ENCODE data around the gene DESI1. TPM values are rescaled to one million over a fixed set of nuclear protein-coding genes. Genes with fewer than 3 reads are reported as not detected.
"Not testable (repeated sequence)": the region's sequence is repeated elsewhere in the genome, so short reads cannot be mapped to it uniquely, and the experiment has no call there.

DESI1 gene
- total RNA-seq, 1 experiment from 2014 or later, result 20.9 TPM

GRCh38 chr22:41561335-41561734 is 59.5 kb downstream of the DESI1 start:
- Histone ChIP-seq H3K27ac (ENCODE audit: low read length) (no peak overlapping the region), H2AFZ (ENCODE audit: low read length) (no peak overlapping the region), H3K9me3 (ENCODE audit: low read length) (no peaks in the 10 kb centered on the region), H4K20me1 (ENCODE audit: low read length) (no peaks in the 10 kb centered on the region), H3K9me2 (replicated peaks; ENCODE audit: low read length) (no peaks in the 10 kb centered on the region), H3K4me2 (ENCODE audit: low read length) (no peak overlapping the region), H3K9ac (ENCODE audit: low read length) (no peak overlapping the region), H3K27me3 (ENCODE audit: low read length) (no peaks in the 10 kb centered on the region), H3K36me3 (ENCODE audit: low read depth, low read length) (no peaks in the 10 kb centered on the region), H3K79me2 (ENCODE audit: low read length) (no peaks in the 10 kb centered on the region), H3F3A (ENCODE audit: low read length, unreplicated experiment) (no peaks in the 10 kb centered on the region), H3K4me3 (ENCODE audit: low read length) (no peak overlapping the region), H3K4me1 (ENCODE audit: insufficient read depth, low read length) (peaks cover 26% of the 10 kb centered on the region)
- ChIA-PET POLR2A (ENCODE audit: unreplicated experiment) (no interaction called here), CTCF (no interaction called here)
- no TSS peak for BruUV-seq (replicated peaks)
- ATAC-seq, result no peak
- TF ChIP-seq CTCF (conservative IDR thresholded peaks at IDR 0.05; ENCODE audit: low read depth, low read length) (no peak), EZH2 (IDR thresholded peaks at IDR 0.05; ENCODE audit: low read length, unreplicated experiment) (no peak), EZH2phosphoT487 (IDR thresholded peaks at IDR 0.05; ENCODE audit: borderline replicate concordance, low read length) (no peak)
- no peak for DNase-seq
- intact Hi-C loops (cut with micrococcal nuclease), result no loop called here

- ATAC-seq (no peak), DNase-seq (no peak)
- ChIA-PET POLR2A (ENCODE audit: unreplicated experiment) (no interaction called here), CTCF (no interaction called here)
- Histone ChIP-seq H4K20me1 (ENCODE audit: low read length) (no peaks in the 10 kb centered on the region), H3K9me3 (ENCODE audit: low read length) (no peaks in the 10 kb centered on the region), H3K27me3 (ENCODE audit: low read length) (no peaks in the 10 kb centered on the region), H3K27ac (ENCODE audit: low read length) (no peak overlapping the region), H3F3A (ENCODE audit: low read length, unreplicated experiment) (no peaks in the 10 kb centered on the region), H3K9ac (ENCODE audit: low read length) (no peak overlapping the region), H3K36me3 (ENCODE audit: low read depth, low read length) (no peaks in the 10 kb centered on the region), H2AFZ (ENCODE audit: low read length) (no peak overlapping the region), H3K4me1 (ENCODE audit: insufficient read depth, low read length) (peaks cover 21% of the 10 kb centered on the region), H3K4me2 (ENCODE audit: low read length) (no peak overlapping the region), H3K9me2 (replicated peaks; ENCODE audit: low read length) (no peaks in the 10 kb centered on the region), H3K79me2 (ENCODE audit: low read length) (no peaks in the 10 kb centered on the region), H3K4me3 (ENCODE audit: low read length) (no peak overlapping the region)
- no TSS peak for BruUV-seq (replicated peaks)
- TF ChIP-seq EZH2 (IDR thresholded peaks at IDR 0.05; ENCODE audit: low read length, unreplicated experiment), result no peak
- no peak for TF ChIP-seq EZH2phosphoT487 (IDR thresholded peaks at IDR 0.05; ENCODE audit: borderline replicate concordance, low read length)
- no peak for TF ChIP-seq CTCF (conservative IDR thresholded peaks at IDR 0.05; ENCODE audit: low read depth, low read length)
- intact Hi-C loops (cut with micrococcal nuclease), result no loop called here
Observed at GRCh38 chr22:41560095-41560471, 60.8 kb downstream of the DESI1 start.

GRCh38 chr22:41558241-41558630 is 62.6 kb downstream of the DESI1 start:
- H4K20me1 ChIP-seq (ENCODE audit: low read length); H3K36me3 ChIP-seq (ENCODE audit: low read depth, low read length); H2AFZ ChIP-seq (ENCODE audit: low read length); H3K79me2 ChIP-seq (ENCODE audit: low read length); CTCF ChIA-PET; BruUV-seq (replicated peaks); H3K9me3 ChIP-seq (ENCODE audit: low read length); H3K9me2 ChIP-seq (replicated peaks; ENCODE audit: low read length); ATAC-seq; H3K4me3 ChIP-seq (ENCODE audit: low read length); H3K4me1 ChIP-seq (ENCODE audit: insufficient read depth, low read length); DNase-seq; POLR2A ChIA-PET (ENCODE audit: unreplicated experiment); H3K27me3 ChIP-seq (ENCODE audit: low read length); H3K27ac ChIP-seq (ENCODE audit: low read length); H3F3A ChIP-seq (ENCODE audit: low read length, unreplicated experiment); intact Hi-C loops (cut with micrococcal nuclease); H3K4me2 ChIP-seq (ENCODE audit: low read length); H3K9ac ChIP-seq (ENCODE audit: low read length): not testable (repeated sequence)
